Right lobe of liver (tissue), 4 donors: ENCODE data around the gene DST.

ENCODE experiments used
- POLR2A ChIP-seq: fragments of 450-650 bp; IDR thresholded peaks from one replicate; pipeline ENCODE4 v1.6.1; 2017; ENCODE audit warnings: antibody characterized with exemption, mild to moderate bottlenecking
- TF ChIP-seq, protein P1 (sequence below), 4 donors: fragments of 200-600 bp in 3 of 4; fragments of 450-650 bp in 1 of 4; IDR thresholded peaks; one replicate each; pipeline versions ENCODE4 v1.5.1 to v1.8.0; 2016 to 2022; ENCODE audit warnings: antibody characterized with exemption in 4 of 4, mild to moderate bottlenecking in 2 of 4
- donor health status: DM: no; HTN: no; CAD: no.
- donor health status: DM: no; HTN: no; CAD: no.
- donor health status: DM: no; HTN: yes; CAD: no.

DNA sequence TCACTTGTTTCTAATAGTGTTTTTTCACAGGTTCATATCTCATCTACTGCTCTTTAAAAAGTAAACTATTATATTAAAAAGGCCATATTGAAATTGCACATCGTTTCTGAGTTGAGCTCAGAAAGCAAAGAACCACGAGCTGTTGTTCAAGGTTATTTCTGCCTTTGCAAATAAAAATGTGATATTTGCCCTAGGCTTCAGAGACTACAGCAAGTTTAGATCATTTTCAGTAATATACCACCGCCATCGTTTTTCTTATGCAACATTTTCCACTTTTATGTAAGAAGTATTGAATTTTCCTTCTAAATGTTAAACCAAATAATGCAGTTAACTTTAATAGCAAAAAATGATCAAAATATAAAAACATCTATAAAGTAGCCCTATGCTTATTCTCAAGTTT is 71.1 kb downstream of the DST start:
- TF ChIP-seq POLR2A = no peak
- TF ChIP-seq, protein P1, sequence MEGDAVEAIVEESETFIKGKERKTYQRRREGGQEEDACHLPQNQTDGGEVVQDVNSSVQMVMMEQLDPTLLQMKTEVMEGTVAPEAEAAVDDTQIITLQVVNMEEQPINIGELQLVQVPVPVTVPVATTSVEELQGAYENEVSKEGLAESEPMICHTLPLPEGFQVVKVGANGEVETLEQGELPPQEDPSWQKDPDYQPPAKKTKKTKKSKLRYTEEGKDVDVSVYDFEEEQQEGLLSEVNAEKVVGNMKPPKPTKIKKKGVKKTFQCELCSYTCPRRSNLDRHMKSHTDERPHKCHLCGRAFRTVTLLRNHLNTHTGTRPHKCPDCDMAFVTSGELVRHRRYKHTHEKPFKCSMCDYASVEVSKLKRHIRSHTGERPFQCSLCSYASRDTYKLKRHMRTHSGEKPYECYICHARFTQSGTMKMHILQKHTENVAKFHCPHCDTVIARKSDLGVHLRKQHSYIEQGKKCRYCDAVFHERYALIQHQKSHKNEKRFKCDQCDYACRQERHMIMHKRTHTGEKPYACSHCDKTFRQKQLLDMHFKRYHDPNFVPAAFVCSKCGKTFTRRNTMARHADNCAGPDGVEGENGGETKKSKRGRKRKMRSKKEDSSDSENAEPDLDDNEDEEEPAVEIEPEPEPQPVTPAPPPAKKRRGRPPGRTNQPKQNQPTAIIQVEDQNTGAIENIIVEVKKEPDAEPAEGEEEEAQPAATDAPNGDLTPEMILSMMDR (IDR thresholded peaks at IDR 0.05) = no peak
